Neural cell (in vitro differentiated cells): ENCODE measurements around the gene ZNF324. TPM values are rescaled to one million over a fixed set of nuclear protein-coding genes. Genes with fewer than 3 reads are reported as not detected.

Experiments
- H2AFZ ChIP-seq: fragments of 200-600, 300-800 bp; sonication (generic), shearing (Covaris generic); 2 replicates; pipeline ENCODE4 v1.6.0; 2014; ENCODE audit warnings: low read depth, mild to moderate bottlenecking, antibody characterized with exemption, low read length, moderate library complexity
- H3F3A ChIP-seq: fragments of 200-600 bp; shearing (Covaris generic); 2 replicates; pipeline ENCODE4 v1.6.1; 2016; ENCODE audit warnings: mild to moderate bottlenecking, moderate library complexity, mixed read lengths, antibody characterized with exemption, low read length; ENCODE audit not compliant: insufficient read depth, poor library complexity, severe bottlenecking
- H3K27ac ChIP-seq: fragments of 200-600, 300-800 bp; sonication (generic), shearing (Covaris generic); 2 replicates; pipeline ENCODE4 v1.5.1; 2014; ENCODE audit warnings: mild to moderate bottlenecking, low read length, moderate library complexity
- H3K27me3 ChIP-seq: fragments of 300-800, 200-600 bp; sonication (generic), shearing (Covaris generic); 2 replicates; pipeline ENCODE4 v1.6.0; 2014; ENCODE audit warnings: mild to moderate bottlenecking, low read depth, low read length, moderate library complexity; ENCODE audit not compliant: insufficient read depth
- H3K36me3 ChIP-seq: fragments of 300-800, 200-600 bp; sonication (generic), shearing (Covaris generic); 2 replicates; pipeline ENCODE4 v1.5.1; 2014; ENCODE audit warnings: mild to moderate bottlenecking, antibody characterized with exemption, low read length, moderate library complexity; ENCODE audit not compliant: insufficient read depth
- H3K4me2 ChIP-seq: fragments of 300-800, 200-600 bp; sonication (generic), shearing (Covaris generic); 2 replicates; pipeline ENCODE4 v1.6.0; 2014; ENCODE audit warnings: mild to moderate bottlenecking, low read length
- H3K4me3 ChIP-seq: fragments of 300-800, 200-600 bp; sonication (generic), shearing (Covaris generic); 2 replicates; pipeline ENCODE4 v1.5.1; 2014; ENCODE audit warnings: mild to moderate bottlenecking, low read length, moderate library complexity
- H3K79me2 ChIP-seq: fragments of 200-600 bp; shearing (Covaris generic); replicated peaks from 2 replicates; pipeline ENCODE4 v1.6.0; 2014; ENCODE audit warnings: mild to moderate bottlenecking, low read length, moderate library complexity; ENCODE audit not compliant: insufficient read depth
- H3K9ac ChIP-seq: fragments of 300-800, 200-600 bp; sonication (generic), shearing (Covaris generic); 2 replicates; pipeline ENCODE4 v1.6.1; 2016; ENCODE audit warnings: mild to moderate bottlenecking, low read length, mixed read lengths
- H3K9me2 ChIP-seq: fragments of 200-600 bp; shearing (Covaris generic); 2 replicates; pipeline ENCODE4 v1.6.1; 2016; ENCODE audit warnings: mild to moderate bottlenecking, low read length, mixed read lengths; ENCODE audit not compliant: insufficient read depth
- H3K9me3 ChIP-seq: fragments of 200-600, 300-800 bp; sonication (generic), shearing (Covaris generic); 2 replicates; pipeline ENCODE4 v1.6.1; 2016; ENCODE audit warnings: mild to moderate bottlenecking, mixed run types, low read length, moderate library complexity, mixed read lengths
- H4K20me1 ChIP-seq: fragments of 200-600 bp; shearing (Covaris generic); 2 replicates; pipeline ENCODE4 v1.6.1; 2016; ENCODE audit warnings: mild to moderate bottlenecking, mixed run types; ENCODE audit not compliant: insufficient read depth
- EP300 ChIP-seq: fragments of 450-650 bp; conservative IDR thresholded peaks from 2 replicates; pipeline ENCODE4 v1.6.1; 2014; ENCODE audit warnings: antibody characterized with exemption, mild to moderate bottlenecking, moderate library complexity; ENCODE audit not compliant: poor library complexity, severe bottlenecking
- EZH2 ChIP-seq: fragments of 200-600, 300-800 bp; shearing (Covaris generic), sonication (generic); IDR thresholded peaks from 2 replicates; pipeline ENCODE4 v1.6.1; 2014; ENCODE audit warnings: antibody characterized with exemption, low read length, borderline replicate concordance, mild to moderate bottlenecking; ENCODE audit not compliant: insufficient read depth, poor library complexity, severe bottlenecking
- MXI1 ChIP-seq: fragments of 450-650 bp; conservative IDR thresholded peaks from 2 replicates; pipeline ENCODE4 v1.6.1; 2014; ENCODE audit warnings: antibody characterized with exemption, mild to moderate bottlenecking; ENCODE audit not compliant: poor library complexity, severe bottlenecking
- POLR2AphosphoS5 ChIP-seq: IDR thresholded peaks from 2 replicates; pipeline ENCODE4 v1.6.1; 2012
- RAD21 ChIP-seq: fragments of 450-650 bp; conservative IDR thresholded peaks from 2 replicates; pipeline ENCODE4 v1.6.1; 2014; ENCODE audit warnings: antibody characterized with exemption, mild to moderate bottlenecking, moderate library complexity
- SMC3 ChIP-seq: fragments of 450-650 bp; conservative IDR thresholded peaks from 2 replicates; pipeline ENCODE4 v1.6.1; 2014; ENCODE audit warnings: antibody characterized with exemption, mild to moderate bottlenecking, moderate library complexity; ENCODE audit not compliant: poor library complexity
- TAF1 ChIP-seq: IDR thresholded peaks from 2 replicates; pipeline ENCODE4 v1.6.1; 2012; ENCODE audit warnings: low read depth
- polyA plus RNA-seq: library from polyadenylated mRNA; depleted of rRNA; stranded (reverse); fragments of >200 nt; gene quantifications from 2 replicates; pipeline ENCODE4 v1.2.3, GENCODE V29; 2014
- TF ChIP-seq, protein P1 (sequence below): fragments of 450-650 bp; IDR thresholded peaks from 2 replicates; pipeline ENCODE4 v1.5.1; 2014; ENCODE audit warnings: antibody characterized with exemption, mild to moderate bottlenecking, moderate library complexity; ENCODE audit not compliant: poor library complexity, severe bottlenecking
- TF ChIP-seq, protein P2 (sequence below): IDR thresholded peaks from 2 replicates; pipeline ENCODE4 v1.6.1; 2012; ENCODE audit warnings: borderline replicate concordance

The ZNF324 gene
- polyA plus RNA-seq, 1 donor from 2014 or later = 12.5 TPM

DNA sequence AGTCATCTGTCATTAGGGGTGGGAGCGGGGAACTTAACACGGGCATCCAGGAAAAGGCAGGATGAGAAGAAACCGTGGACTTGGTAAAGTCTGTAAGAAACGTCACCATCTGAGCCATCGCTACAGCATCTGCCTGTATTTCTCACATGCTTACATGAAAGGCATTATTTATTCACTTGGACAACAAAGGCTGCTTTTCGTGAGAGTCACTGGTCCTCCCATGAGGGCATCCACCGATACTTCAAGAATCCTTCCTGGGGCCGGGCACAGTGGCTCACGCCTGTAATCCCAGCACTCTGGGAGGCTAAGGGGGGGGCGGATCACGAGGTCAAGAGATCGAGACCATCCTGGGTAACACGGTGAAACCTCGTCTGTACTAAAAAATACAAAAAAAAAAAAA is 25.4 kb downstream of the ZNF324 start:
- H3K9ac ChIP-seq = no peak overlapping the region
- H3K79me2 ChIP-seq = no peaks in the 10 kb centered on the region
- TF ChIP-seq EP300 (no peak), TAF1 (no peak), RAD21 (no peak), POLR2AphosphoS5 (no peak), EZH2 (no peak), SMC3 (no peak), MXI1 (no peak)
- TF ChIP-seq, protein P1, sequence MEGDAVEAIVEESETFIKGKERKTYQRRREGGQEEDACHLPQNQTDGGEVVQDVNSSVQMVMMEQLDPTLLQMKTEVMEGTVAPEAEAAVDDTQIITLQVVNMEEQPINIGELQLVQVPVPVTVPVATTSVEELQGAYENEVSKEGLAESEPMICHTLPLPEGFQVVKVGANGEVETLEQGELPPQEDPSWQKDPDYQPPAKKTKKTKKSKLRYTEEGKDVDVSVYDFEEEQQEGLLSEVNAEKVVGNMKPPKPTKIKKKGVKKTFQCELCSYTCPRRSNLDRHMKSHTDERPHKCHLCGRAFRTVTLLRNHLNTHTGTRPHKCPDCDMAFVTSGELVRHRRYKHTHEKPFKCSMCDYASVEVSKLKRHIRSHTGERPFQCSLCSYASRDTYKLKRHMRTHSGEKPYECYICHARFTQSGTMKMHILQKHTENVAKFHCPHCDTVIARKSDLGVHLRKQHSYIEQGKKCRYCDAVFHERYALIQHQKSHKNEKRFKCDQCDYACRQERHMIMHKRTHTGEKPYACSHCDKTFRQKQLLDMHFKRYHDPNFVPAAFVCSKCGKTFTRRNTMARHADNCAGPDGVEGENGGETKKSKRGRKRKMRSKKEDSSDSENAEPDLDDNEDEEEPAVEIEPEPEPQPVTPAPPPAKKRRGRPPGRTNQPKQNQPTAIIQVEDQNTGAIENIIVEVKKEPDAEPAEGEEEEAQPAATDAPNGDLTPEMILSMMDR = no peak
- no peak overlapping the region for H3K27ac ChIP-seq
- no peak overlapping the region for H3K4me2 ChIP-seq
- no peaks in the 10 kb centered on the region for H3K27me3 ChIP-seq
- no peak overlapping the region for H2AFZ ChIP-seq
- no peaks in the 10 kb centered on the region for H4K20me1 ChIP-seq
- no peaks in the 10 kb centered on the region for H3K9me2 ChIP-seq
- no peaks in the 10 kb centered on the region for H3K36me3 ChIP-seq
- H3K4me3 ChIP-seq = no peak overlapping the region
- no peaks in the 10 kb centered on the region for H3F3A ChIP-seq
- no peaks in the 10 kb centered on the region for H3K9me3 ChIP-seq

- no peak overlapping the region for H3K4me2 ChIP-seq
- H3K9ac ChIP-seq = no peak overlapping the region
- TF ChIP-seq EP300 (no peak), TAF1 (no peak), POLR2AphosphoS5 (no peak), SMC3 (no peak), MXI1 (no peak), EZH2 (no peak), RAD21 (no peak)
- TF ChIP-seq, protein P1 = no peak
- TF ChIP-seq, protein P2, sequence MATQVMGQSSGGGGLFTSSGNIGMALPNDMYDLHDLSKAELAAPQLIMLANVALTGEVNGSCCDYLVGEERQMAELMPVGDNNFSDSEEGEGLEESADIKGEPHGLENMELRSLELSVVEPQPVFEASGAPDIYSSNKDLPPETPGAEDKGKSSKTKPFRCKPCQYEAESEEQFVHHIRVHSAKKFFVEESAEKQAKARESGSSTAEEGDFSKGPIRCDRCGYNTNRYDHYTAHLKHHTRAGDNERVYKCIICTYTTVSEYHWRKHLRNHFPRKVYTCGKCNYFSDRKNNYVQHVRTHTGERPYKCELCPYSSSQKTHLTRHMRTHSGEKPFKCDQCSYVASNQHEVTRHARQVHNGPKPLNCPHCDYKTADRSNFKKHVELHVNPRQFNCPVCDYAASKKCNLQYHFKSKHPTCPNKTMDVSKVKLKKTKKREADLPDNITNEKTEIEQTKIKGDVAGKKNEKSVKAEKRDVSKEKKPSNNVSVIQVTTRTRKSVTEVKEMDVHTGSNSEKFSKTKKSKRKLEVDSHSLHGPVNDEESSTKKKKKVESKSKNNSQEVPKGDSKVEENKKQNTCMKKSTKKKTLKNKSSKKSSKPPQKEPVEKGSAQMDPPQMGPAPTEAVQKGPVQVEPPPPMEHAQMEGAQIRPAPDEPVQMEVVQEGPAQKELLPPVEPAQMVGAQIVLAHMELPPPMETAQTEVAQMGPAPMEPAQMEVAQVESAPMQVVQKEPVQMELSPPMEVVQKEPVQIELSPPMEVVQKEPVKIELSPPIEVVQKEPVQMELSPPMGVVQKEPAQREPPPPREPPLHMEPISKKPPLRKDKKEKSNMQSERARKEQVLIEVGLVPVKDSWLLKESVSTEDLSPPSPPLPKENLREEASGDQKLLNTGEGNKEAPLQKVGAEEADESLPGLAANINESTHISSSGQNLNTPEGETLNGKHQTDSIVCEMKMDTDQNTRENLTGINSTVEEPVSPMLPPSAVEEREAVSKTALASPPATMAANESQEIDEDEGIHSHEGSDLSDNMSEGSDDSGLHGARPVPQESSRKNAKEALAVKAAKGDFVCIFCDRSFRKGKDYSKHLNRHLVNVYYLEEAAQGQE = no peak
- no peaks in the 10 kb centered on the region for H3K9me2 ChIP-seq
- no peaks in the 10 kb centered on the region for H3K27me3 ChIP-seq
- H3K9me3 ChIP-seq = no peaks in the 10 kb centered on the region
- H3K27ac ChIP-seq = no peak overlapping the region
- no peaks in the 10 kb centered on the region for H3K79me2 ChIP-seq
- H3K36me3 ChIP-seq = no peaks in the 10 kb centered on the region
- no peaks in the 10 kb centered on the region for H4K20me1 ChIP-seq
- H2AFZ ChIP-seq = no peak overlapping the region
- H3F3A ChIP-seq = no peaks in the 10 kb centered on the region
- no peak overlapping the region for H3K4me3 ChIP-seq
Observed at GRCh38 chr19:58497634-58498170, 30.8 kb downstream of the ZNF324 start.
